ENCODE measurements around the gene NFIX. TPM values are rescaled to one million over a fixed set of nuclear protein-coding genes. Genes with fewer than 3 reads are reported as not detected.
A peak's percentile ranks its signal among the peaks of the same experiment; 100 is the strongest.

NFIX gene
- total and polyA plus RNA-seq, 9 of the 15 experiments (the other 6 are each of a cell fraction or from before 2014, with no cell fraction given) = 0.28 to 26.8 (median 5.4) TPM

GRCh38 chr19:12985049-12985776 is 10.1 kb upstream of the NFIX start (continued):
- TF ChIP-seq ZNF280B (CRISPR knock-in tag; IDR thresholded peaks at IDR 0.05) (no peak), TSC22D4 (tag; IDR thresholded peaks at IDR 0.05) (no peak), MYC (IDR thresholded peaks at IDR 0.05; ENCODE audit: low read depth, low read length) (peak; percentile 96), MYC (CRISPR knock-in tag; IDR thresholded peaks at IDR 0.05; ENCODE audit: borderline replicate concordance, low read depth) (no peak), ZNF77 (CRISPR knock-in tag; IDR thresholded peaks at IDR 0.05) (no peak), ZZZ3 (IDR thresholded peaks at IDR 0.05) (no peak), ZNF511 (CRISPR knock-in tag; IDR thresholded peaks at IDR 0.05) (peak; percentile 88), FOXA3 (CRISPR knock-in tag; conservative IDR thresholded peaks at IDR 0.05 in 1 of 2, IDR thresholded peaks at IDR 0.05 in 1 of 2) (peak in 1 of 2 experiments; percentile 87; a peak in 1 of 4 replicates), HDAC2 (IDR thresholded peaks at IDR 0.05) (peak; percentile 69; the same call in 1 of the 2 replicates), RCOR1 (IDR thresholded peaks at IDR 0.05; ENCODE audit: borderline replicate concordance in 1 of 2, low read depth in 2 of 2, low read length in 2 of 2) (peak in 1 of 2 experiments; percentile 63; a peak in 1 of 4 replicates), THAP12 (CRISPR knock-in tag; IDR thresholded peaks at IDR 0.05) (no peak), ZNF586 (CRISPR knock-in tag; conservative IDR thresholded peaks at IDR 0.05) (no peak), JUND (IDR thresholded peaks at IDR 0.05; ENCODE audit: borderline replicate concordance, low read depth, low read length) (peak; percentile 37; the same call in 1 of the 2 replicates), JUND (tag; IDR thresholded peaks at IDR 0.05; ENCODE audit: borderline replicate concordance, low read depth, low read length) (peak; percentile 61; the same call in 2 of the 3 replicates), HNRNPH1 (optimal IDR thresholded peaks at IDR 0.05; ENCODE audit: low read depth, low read length) (no peak), L3MBTL2 (IDR thresholded peaks at IDR 0.05) (peak; percentile 97), SMC3 (conservative IDR thresholded peaks at IDR 0.05; ENCODE audit: insufficient read depth, low read depth, low read length) (0 out of 2 replicates have a peak, but pooled peaks have one; percentile 14), ATF1 (CRISPR knock-in tag; IDR thresholded peaks at IDR 0.05) (no peak), ATF1 (tag; IDR thresholded peaks at IDR 0.05) (peak; percentile 86), CBFA2T3 (IDR thresholded peaks at IDR 0.05) (peak; percentile 64)
- TF ChIP-seq, protein P1, sequence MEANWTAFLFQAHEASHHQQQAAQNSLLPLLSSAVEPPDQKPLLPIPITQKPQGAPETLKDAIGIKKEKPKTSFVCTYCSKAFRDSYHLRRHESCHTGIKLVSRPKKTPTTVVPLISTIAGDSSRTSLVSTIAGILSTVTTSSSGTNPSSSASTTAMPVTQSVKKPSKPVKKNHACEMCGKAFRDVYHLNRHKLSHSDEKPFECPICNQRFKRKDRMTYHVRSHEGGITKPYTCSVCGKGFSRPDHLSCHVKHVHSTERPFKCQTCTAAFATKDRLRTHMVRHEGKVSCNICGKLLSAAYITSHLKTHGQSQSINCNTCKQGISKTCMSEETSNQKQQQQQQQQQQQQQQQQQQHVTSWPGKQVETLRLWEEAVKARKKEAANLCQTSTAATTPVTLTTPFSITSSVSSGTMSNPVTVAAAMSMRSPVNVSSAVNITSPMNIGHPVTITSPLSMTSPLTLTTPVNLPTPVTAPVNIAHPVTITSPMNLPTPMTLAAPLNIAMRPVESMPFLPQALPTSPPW (CRISPR knock-in tag; IDR thresholded peaks at IDR 0.05) = peak; percentile 62; the same call in 1 of the 2 replicates
